ENCODE data around the gene ARHGAP44. TPM values are rescaled to one million over a fixed set of nuclear protein-coding genes. Genes with fewer than 3 reads are reported as not detected.

The ARHGAP44 gene
- total and polyA plus RNA-seq, 2 experiments from 2014 or later, result 5.8 to 16.4 TPM

DNA sequence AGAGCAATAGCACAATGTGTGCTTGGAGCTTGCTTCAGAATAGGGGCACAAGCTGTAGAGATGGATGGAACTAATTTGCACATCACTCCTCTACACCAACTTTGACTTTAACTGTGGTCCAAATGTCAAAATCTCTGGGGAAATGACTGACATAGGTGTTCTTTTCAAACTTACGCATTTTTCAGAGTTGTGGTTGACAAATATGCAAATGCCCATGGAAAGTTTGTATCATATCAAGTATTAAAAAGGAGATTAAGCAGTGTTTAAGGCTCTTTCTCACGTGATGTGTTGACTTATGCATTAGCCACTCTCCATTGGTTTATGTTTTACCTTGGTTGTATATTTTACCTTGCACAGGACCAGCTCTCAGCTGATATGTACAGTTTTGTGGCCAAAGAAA, 151.4 kb downstream of the ARHGAP44 start:
- Histone ChIP-seq H3K4me1 (ENCODE audit: insufficient read depth) (no peaks in the 10 kb centered on the region), H3K4me3 (no peak overlapping the region), H3K27me3 (ENCODE audit: insufficient read depth) (no peaks in the 10 kb centered on the region), H4K20me1 (replicated peaks; ENCODE audit: insufficient read depth) (peaks cover 4% of the 10 kb centered on the region), H3K27ac (ENCODE audit: low read depth) (no peak overlapping the region), H3K36me3 (ENCODE audit: insufficient read depth) (no peaks in the 10 kb centered on the region), H3K4me2 (no peak overlapping the region), H3F3A (replicated peaks; ENCODE audit: low read depth) (no peaks in the 10 kb centered on the region), H3K9me2 (ENCODE audit: insufficient read depth) (no peaks in the 10 kb centered on the region), H2AFZ (no peak overlapping the region), H3K79me2 (replicated peaks; ENCODE audit: insufficient read depth) (no peaks in the 10 kb centered on the region)
- no peak for ATAC-seq
- Mint-ChIP-seq H3K27me3 (ENCODE audit: insufficient read depth, low read depth, poor library complexity) (peaks cover 2% of the 10 kb centered on the region), H3K4me1 (no peaks in the 10 kb centered on the region), H3K9me3 (peaks cover 10% of the 10 kb centered on the region), H3K36me3 (ENCODE audit: low read depth) (peaks cover 30% of the 10 kb centered on the region), H3K27ac (no peak overlapping the region), H3K4me3 (no peak overlapping the region)
- DNase-seq (ENCODE audit: low spot score), result no peak
- TF ChIP-seq ZNF331 (CRISPR knock-in tag; IDR thresholded peaks at IDR 0.05; ENCODE audit: low read depth) (no peak), CREB1 (CRISPR knock-in tag; IDR thresholded peaks at IDR 0.05; ENCODE audit: low read depth) (no peak), ZNF114 (CRISPR knock-in tag; IDR thresholded peaks at IDR 0.05) (no peak), NANOG (IDR thresholded peaks at IDR 0.05; ENCODE audit: borderline replicate concordance) (no peak), POLR2AphosphoS5 (IDR thresholded peaks at IDR 0.05; ENCODE audit: low read depth) (no peak), EZH2phosphoT487 (IDR thresholded peaks at IDR 0.05; ENCODE audit: unreplicated experiment) (no peak), STAT1 (IDR thresholded peaks at IDR 0.05; ENCODE audit: unreplicated experiment) (no peak), EZH2 (IDR thresholded peaks at IDR 0.05; ENCODE audit: low read depth, unreplicated experiment) (no peak), JUNB (IDR thresholded peaks at IDR 0.05; ENCODE audit: unreplicated experiment) (no peak)
- TF ChIP-seq, protein P1, sequence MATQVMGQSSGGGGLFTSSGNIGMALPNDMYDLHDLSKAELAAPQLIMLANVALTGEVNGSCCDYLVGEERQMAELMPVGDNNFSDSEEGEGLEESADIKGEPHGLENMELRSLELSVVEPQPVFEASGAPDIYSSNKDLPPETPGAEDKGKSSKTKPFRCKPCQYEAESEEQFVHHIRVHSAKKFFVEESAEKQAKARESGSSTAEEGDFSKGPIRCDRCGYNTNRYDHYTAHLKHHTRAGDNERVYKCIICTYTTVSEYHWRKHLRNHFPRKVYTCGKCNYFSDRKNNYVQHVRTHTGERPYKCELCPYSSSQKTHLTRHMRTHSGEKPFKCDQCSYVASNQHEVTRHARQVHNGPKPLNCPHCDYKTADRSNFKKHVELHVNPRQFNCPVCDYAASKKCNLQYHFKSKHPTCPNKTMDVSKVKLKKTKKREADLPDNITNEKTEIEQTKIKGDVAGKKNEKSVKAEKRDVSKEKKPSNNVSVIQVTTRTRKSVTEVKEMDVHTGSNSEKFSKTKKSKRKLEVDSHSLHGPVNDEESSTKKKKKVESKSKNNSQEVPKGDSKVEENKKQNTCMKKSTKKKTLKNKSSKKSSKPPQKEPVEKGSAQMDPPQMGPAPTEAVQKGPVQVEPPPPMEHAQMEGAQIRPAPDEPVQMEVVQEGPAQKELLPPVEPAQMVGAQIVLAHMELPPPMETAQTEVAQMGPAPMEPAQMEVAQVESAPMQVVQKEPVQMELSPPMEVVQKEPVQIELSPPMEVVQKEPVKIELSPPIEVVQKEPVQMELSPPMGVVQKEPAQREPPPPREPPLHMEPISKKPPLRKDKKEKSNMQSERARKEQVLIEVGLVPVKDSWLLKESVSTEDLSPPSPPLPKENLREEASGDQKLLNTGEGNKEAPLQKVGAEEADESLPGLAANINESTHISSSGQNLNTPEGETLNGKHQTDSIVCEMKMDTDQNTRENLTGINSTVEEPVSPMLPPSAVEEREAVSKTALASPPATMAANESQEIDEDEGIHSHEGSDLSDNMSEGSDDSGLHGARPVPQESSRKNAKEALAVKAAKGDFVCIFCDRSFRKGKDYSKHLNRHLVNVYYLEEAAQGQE (IDR thresholded peaks at IDR 0.05; ENCODE audit: unreplicated experiment), result no peak
- TF ChIP-seq, protein P2, sequence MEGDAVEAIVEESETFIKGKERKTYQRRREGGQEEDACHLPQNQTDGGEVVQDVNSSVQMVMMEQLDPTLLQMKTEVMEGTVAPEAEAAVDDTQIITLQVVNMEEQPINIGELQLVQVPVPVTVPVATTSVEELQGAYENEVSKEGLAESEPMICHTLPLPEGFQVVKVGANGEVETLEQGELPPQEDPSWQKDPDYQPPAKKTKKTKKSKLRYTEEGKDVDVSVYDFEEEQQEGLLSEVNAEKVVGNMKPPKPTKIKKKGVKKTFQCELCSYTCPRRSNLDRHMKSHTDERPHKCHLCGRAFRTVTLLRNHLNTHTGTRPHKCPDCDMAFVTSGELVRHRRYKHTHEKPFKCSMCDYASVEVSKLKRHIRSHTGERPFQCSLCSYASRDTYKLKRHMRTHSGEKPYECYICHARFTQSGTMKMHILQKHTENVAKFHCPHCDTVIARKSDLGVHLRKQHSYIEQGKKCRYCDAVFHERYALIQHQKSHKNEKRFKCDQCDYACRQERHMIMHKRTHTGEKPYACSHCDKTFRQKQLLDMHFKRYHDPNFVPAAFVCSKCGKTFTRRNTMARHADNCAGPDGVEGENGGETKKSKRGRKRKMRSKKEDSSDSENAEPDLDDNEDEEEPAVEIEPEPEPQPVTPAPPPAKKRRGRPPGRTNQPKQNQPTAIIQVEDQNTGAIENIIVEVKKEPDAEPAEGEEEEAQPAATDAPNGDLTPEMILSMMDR (conservative IDR thresholded peaks at IDR 0.05; ENCODE audit: low read depth in 2 of 2), result no peak
- TF ChIP-seq, protein P3, sequence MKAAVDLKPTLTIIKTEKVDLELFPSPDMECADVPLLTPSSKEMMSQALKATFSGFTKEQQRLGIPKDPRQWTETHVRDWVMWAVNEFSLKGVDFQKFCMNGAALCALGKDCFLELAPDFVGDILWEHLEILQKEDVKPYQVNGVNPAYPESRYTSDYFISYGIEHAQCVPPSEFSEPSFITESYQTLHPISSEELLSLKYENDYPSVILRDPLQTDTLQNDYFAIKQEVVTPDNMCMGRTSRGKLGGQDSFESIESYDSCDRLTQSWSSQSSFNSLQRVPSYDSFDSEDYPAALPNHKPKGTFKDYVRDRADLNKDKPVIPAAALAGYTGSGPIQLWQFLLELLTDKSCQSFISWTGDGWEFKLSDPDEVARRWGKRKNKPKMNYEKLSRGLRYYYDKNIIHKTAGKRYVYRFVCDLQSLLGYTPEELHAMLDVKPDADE (IDR thresholded peaks at IDR 0.05), result no peak
- TF ChIP-seq, protein P4, sequence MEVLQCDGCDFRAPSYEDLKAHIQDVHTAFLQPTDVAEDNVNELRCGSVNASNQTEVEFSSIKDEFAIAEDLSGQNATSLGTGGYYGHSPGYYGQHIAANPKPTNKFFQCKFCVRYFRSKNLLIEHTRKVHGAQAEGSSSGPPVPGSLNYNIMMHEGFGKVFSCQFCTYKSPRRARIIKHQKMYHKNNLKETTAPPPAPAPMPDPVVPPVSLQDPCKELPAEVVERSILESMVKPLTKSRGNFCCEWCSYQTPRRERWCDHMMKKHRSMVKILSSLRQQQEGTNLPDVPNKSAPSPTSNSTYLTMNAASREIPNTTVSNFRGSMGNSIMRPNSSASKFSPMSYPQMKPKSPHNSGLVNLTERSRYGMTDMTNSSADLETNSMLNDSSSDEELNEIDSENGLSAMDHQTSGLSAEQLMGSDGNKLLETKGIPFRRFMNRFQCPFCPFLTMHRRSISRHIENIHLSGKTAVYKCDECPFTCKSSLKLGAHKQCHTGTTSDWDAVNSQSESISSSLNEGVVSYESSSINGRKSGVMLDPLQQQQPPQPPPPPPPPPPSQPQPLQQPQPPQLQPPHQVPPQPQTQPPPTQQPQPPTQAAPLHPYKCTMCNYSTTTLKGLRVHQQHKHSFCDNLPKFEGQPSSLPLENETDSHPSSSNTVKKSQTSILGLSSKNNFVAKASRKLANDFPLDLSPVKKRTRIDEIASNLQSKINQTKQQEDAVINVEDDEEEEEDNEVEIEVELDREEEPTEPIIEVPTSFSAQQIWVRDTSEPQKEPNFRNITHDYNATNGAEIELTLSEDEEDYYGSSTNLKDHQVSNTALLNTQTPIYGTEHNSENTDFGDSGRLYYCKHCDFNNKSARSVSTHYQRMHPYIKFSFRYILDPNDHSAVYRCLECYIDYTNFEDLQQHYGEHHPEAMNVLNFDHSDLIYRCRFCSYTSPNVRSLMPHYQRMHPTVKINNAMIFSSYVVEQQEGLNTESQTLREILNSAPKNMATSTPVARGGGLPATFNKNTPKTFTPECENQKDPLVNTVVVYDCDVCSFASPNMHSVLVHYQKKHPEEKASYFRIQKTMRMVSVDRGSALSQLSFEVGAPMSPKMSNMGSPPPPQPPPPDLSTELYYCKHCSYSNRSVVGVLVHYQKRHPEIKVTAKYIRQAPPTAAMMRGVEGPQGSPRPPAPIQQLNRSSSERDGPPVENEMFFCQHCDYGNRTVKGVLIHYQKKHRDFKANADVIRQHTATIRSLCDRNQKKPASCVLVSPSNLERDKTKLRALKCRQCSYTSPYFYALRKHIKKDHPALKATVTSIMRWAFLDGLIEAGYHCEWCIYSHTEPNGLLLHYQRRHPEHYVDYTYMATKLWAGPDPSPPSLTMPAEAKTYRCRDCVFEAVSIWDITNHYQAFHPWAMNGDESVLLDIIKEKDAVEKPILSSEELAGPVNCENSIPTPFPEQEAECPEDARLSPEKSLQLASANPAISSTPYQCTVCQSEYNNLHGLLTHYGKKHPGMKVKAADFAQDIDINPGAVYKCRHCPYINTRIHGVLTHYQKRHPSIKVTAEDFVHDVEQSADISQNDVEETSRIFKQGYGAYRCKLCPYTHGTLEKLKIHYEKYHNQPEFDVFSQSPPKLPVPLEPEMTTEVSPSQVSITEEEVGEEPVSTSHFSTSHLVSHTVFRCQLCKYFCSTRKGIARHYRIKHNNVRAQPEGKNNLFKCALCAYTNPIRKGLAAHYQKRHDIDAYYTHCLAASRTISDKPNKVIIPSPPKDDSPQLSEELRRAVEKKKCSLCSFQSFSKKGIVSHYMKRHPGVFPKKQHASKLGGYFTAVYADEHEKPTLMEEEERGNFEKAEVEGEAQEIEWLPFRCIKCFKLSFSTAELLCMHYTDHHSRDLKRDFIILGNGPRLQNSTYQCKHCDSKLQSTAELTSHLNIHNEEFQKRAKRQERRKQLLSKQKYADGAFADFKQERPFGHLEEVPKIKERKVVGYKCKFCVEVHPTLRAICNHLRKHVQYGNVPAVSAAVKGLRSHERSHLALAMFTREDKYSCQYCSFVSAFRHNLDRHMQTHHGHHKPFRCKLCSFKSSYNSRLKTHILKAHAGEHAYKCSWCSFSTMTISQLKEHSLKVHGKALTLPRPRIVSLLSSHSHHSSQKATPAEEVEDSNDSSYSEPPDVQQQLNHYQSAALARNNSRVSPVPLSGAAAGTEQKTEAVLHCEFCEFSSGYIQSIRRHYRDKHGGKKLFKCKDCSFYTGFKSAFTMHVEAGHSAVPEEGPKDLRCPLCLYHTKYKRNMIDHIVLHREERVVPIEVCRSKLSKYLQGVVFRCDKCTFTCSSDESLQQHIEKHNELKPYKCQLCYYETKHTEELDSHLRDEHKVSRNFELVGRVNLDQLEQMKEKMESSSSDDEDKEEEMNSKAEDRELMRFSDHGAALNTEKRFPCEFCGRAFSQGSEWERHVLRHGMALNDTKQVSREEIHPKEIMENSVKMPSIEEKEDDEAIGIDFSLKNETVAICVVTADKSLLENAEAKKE (CRISPR knock-in tag; IDR thresholded peaks at IDR 0.05), result no peak

All from GM23338 (cell line).